SK-N-SH (cell line): ENCODE results near the gene FAM240B. TPM values are rescaled to one million over a fixed set of nuclear protein-coding genes. Genes with fewer than 3 reads are reported as not detected.

ENCODE experiments used
- CTCF ChIA-PET: fragments of 300-600, 350-600 bp; formaldehyde crosslinking; extraction: SDS; loops from one replicate; lab custom pipeline; 2021; lab: Yijun Ruan, JAX
- POLR2A ChIA-PET: fragments of 350-600 bp; sonication (Branson Sonifier 250); formaldehyde crosslinking; extraction: SDS; loops from one replicate; lab custom pipeline; 2020; ENCODE audit warnings: antibody characterized with exemption, inconsistent platforms; lab: Yijun Ruan, JAX
- DNase-seq: peaks from one replicate; pipeline ENCODE4 v3.0.0; 2012
- H2AFZ ChIP-seq: fragments of 200-600 bp; sonication (generic); 2 replicates; pipeline ENCODE4 v1.8.1; 2016; ENCODE audit warnings: antibody characterized with exemption, mild to moderate bottlenecking, low read depth
- H3F3A ChIP-seq: fragments of 200-600 bp; sonication (generic); replicated peaks from 2 replicates; pipeline ENCODE3; 2016; ENCODE audit warnings: antibody characterized with exemption, mild to moderate bottlenecking; ENCODE audit not compliant: insufficient read depth
- H3K27ac ChIP-seq, 2 experiments: fragments of 200-500 bp in 1 of 2; fragments of 200-600 bp in 1 of 2; sonication (Bioruptor generic) in 1 of 2; sonication (generic), shearing (Covaris generic) in 1 of 2; 2 replicates each; pipeline versions ENCODE4 v1.5.1 to v1.6.1; 2014 to 2016; ENCODE audit warnings: low read depth in 2 of 2, inconsistent platforms in 1 of 2, low read length in 1 of 2, mild to moderate bottlenecking in 1 of 2, mixed read lengths in 1 of 2
- H3K27me3 ChIP-seq: fragments of 200-600 bp; sonication (generic), shearing (Covaris generic); 2 replicates; pipeline ENCODE4 v1.6.1; 2016; ENCODE audit warnings: mixed run types; ENCODE audit not compliant: insufficient read depth
- H3K36me3 ChIP-seq, 2 experiments: fragments of 200-500 bp in 1 of 2; fragments of 200-600 bp in 1 of 2; sonication (Bioruptor generic) in 1 of 2; sonication (generic) in 1 of 2; replicated peaks in 1 of 2; 2 replicates each; pipeline versions ENCODE3 to v1.5.1; 2014 to 2016; ENCODE audit warnings: low read length in 1 of 2, mild to moderate bottlenecking in 1 of 2; ENCODE audit not compliant: insufficient read depth in 2 of 2, control insufficient read depth in 1 of 2
- H3K4me1 ChIP-seq, 2 experiments: fragments of 200-500 bp in 1 of 2; fragments of 200-600 bp in 1 of 2; sonication (Bioruptor generic) in 1 of 2; sonication (generic), shearing (Covaris generic) in 1 of 2; 2 replicates each; pipeline versions ENCODE4 v1.5.1 to v1.6.1; 2014 to 2016; ENCODE audit warnings: low read depth in 1 of 2, low read length in 1 of 2, mixed run types in 1 of 2; ENCODE audit not compliant: insufficient read depth in 2 of 2, control insufficient read depth in 1 of 2
- H3K4me2 ChIP-seq: fragments of 200-600 bp; sonication (generic), shearing (Covaris generic); 2 replicates; pipeline ENCODE4 v1.6.1; 2017; ENCODE audit warnings: mixed run types
- H3K4me3 ChIP-seq, 2 experiments: fragments of 200-500 bp in 1 of 2; fragments of 200-600 bp in 1 of 2; sonication (Bioruptor generic) in 1 of 2; sonication (generic), shearing (Covaris generic) in 1 of 2; 2 replicates each; pipeline versions ENCODE4 v1.5.1 to v1.8.1; 2014 to 2016; ENCODE audit warnings: low read depth in 2 of 2, inconsistent platforms in 1 of 2, low read length in 1 of 2, mild to moderate bottlenecking in 1 of 2, mixed read lengths in 1 of 2, moderate library complexity in 1 of 2
- H3K79me2 ChIP-seq: fragments of 200-600 bp; sonication (generic); 2 replicates; pipeline ENCODE4 v1.8.1; 2017; ENCODE audit warnings: mild to moderate bottlenecking; ENCODE audit not compliant: insufficient read depth
- H3K9ac ChIP-seq: fragments of 200-600 bp; sonication (generic); 2 replicates; pipeline ENCODE4 v1.6.1; 2017; ENCODE audit warnings: mixed run types
- H3K9me2 ChIP-seq: fragments of 200-600 bp; sonication (generic); 2 replicates; pipeline ENCODE4 v1.6.1; 2017; ENCODE audit warnings: mixed run types
- H3K9me3 ChIP-seq: fragments of 200-600 bp; sonication (generic); 2 replicates; pipeline ENCODE4 v1.6.1; 2017; ENCODE audit warnings: mixed run types, mild to moderate bottlenecking, moderate library complexity
- H4K20me1 ChIP-seq: fragments of 200-600 bp; sonication (generic); 2 replicates; pipeline ENCODE4 v1.6.1; 2017; ENCODE audit warnings: mild to moderate bottlenecking, mixed run types; ENCODE audit not compliant: insufficient read depth
- CHD2 ChIP-seq: fragments of 150-350 bp; IDR thresholded peaks from 2 replicates; pipeline ENCODE4 v1.6.1; 2018; ENCODE audit warnings: low read length; ENCODE audit not compliant: partially characterized antibody
- EZH2phosphoT487 ChIP-seq: fragments of 200-600 bp; sonication (generic); IDR thresholded peaks from 2 replicates; pipeline ENCODE4 v1.6.1; 2017; ENCODE audit warnings: low read depth, mixed run types, mild to moderate bottlenecking, antibody characterized with exemption, moderate library complexity, borderline replicate concordance
- GABPA ChIP-seq: IDR thresholded peaks from 2 replicates; pipeline ENCODE4 v1.4.0; 2012; ENCODE audit warnings: low read depth, mild to moderate bottlenecking
- MEF2A ChIP-seq: IDR thresholded peaks from 2 replicates; pipeline ENCODE4 v1.4.0; 2012; ENCODE audit warnings: low read depth, borderline replicate concordance
- NFIC ChIP-seq: IDR thresholded peaks from 2 replicates; pipeline ENCODE4 v1.4.0; 2012; ENCODE audit warnings: borderline replicate concordance
- RAD21 ChIP-seq: IDR thresholded peaks from 2 replicates; pipeline ENCODE4 v1.6.1; 2012; ENCODE audit warnings: mild to moderate bottlenecking, low read length
- RCOR1 ChIP-seq: fragments of 150-350 bp; IDR thresholded peaks from 2 replicates; pipeline ENCODE4 v1.6.1; 2017; ENCODE audit warnings: antibody characterized with exemption, low read length
- RXRA ChIP-seq: IDR thresholded peaks from 2 replicates; pipeline ENCODE4 v1.4.0; 2012; ENCODE audit warnings: low read depth, mild to moderate bottlenecking, borderline replicate concordance
- SMC3 ChIP-seq: IDR thresholded peaks from 2 replicates; pipeline ENCODE4 v1.6.1; 2012; ENCODE audit warnings: low read depth, low read length, improper control_type of control experiment
- TCF12 ChIP-seq: IDR thresholded peaks from 2 replicates; pipeline ENCODE4 v1.4.0; 2012
- USF2 ChIP-seq: fragments of 150-350 bp; IDR thresholded peaks from 2 replicates; pipeline ENCODE4 v1.6.1; 2017; ENCODE audit warnings: antibody characterized with exemption, low read length, low read depth, borderline replicate concordance
- WGBS: methylation state at CpG from one replicate; pipeline ENCODE4 v1.1.6; 2017; ENCODE audit warnings: low lambda C conversion rate; 5-methylcytosine and 5-hydroxymethylcytosine counted together
- polyA plus RNA-seq, 3 experiments: library from polyadenylated mRNA; depleted of rRNA; stranded (reverse); fragments of >200 nt; gene quantifications; 2 replicates each; pipeline ENCODE4 v1.2.3, GENCODE V29; 2012
- small RNA-seq, 7 experiments: library from RNA; depleted of rRNA; stranded (forward); fragments of <200 nt; gene quantifications; one replicate each; pipeline ENCODE3, GENCODE V24; 2012

The FAM240B gene
- polyA plus RNA-seq, 1 of the 3 experiments (the other 2 are of a cell fraction), result not detected

- DNase-seq, result no peak
- CTCF ChIA-PET, result no interaction called here
- TF ChIP-seq USF2 (no peak), TCF12 (no peak), RCOR1 (no peak), RXRA (no peak), GABPA (no peak), CHD2 (no peak), SMC3 (no peak), MEF2A (no peak), EZH2phosphoT487 (no peak), RAD21 (no peak), NFIC (no peak)
- no peaks in the 10 kb centered on the region for H3K79me2 ChIP-seq
- H3F3A ChIP-seq, result no peaks in the 10 kb centered on the region
- peaks cover 0 to 7% of the 10 kb centered on the region in 2 experiments; a peak in 1 of 4 replicates for H3K4me1 ChIP-seq
- no peak overlapping the region for H3K9ac ChIP-seq
- H2AFZ ChIP-seq, result no peak overlapping the region
- 43% methylated on average over 2 of the region's 2 CpGs for WGBS
- no peaks in the 10 kb centered on the region for H3K27me3 ChIP-seq
- no peaks in the 10 kb centered on the region for H4K20me1 ChIP-seq
- no peaks in the 10 kb centered on the region for H3K9me2 ChIP-seq
- H3K27ac ChIP-seq, result no peak overlapping the region
- no peak overlapping the region for H3K4me3 ChIP-seq
- no peaks in the 10 kb centered on the region for H3K36me3 ChIP-seq
- no peak overlapping the region for H3K4me2 ChIP-seq
- no peaks in the 10 kb centered on the region for H3K9me3 ChIP-seq
- POLR2A ChIA-PET, result no interaction called here
These were observed 75.3 kb downstream of the FAM240B start for GRCh38 chr9:38644601-38645000.

Small RNAs within 50 kb of the gene (small RNA-seq; reads per million reads assigned to genes)
- gene RNU6-765P, result 0 to 1.6 (median 0) reads per million in 7 experiments

Other genes with a start within 250 kb of the FAM240B start
- gene ANKRD18A, start 99.5 kb downstream of the FAM240B start, polyA plus RNA-seq (2012; rRNA removed), result 0.02 and 0.08 TPM in 2 replicates